SH-SY5Y (cell line): ENCODE results near the gene MAMDC4.

ENCODE experiments used
- GATA2 ChIP-seq: IDR thresholded peaks from 2 replicates; pipeline ENCODE4 v1.6.1; 2011; ENCODE audit warnings: mild to moderate bottlenecking, low read depth, low read length
- GATA3 ChIP-seq: IDR thresholded peaks from 2 replicates; pipeline ENCODE4 v1.6.1; 2011; ENCODE audit warnings: low read depth, mild to moderate bottlenecking, low read length, moderate library complexity

DNA sequence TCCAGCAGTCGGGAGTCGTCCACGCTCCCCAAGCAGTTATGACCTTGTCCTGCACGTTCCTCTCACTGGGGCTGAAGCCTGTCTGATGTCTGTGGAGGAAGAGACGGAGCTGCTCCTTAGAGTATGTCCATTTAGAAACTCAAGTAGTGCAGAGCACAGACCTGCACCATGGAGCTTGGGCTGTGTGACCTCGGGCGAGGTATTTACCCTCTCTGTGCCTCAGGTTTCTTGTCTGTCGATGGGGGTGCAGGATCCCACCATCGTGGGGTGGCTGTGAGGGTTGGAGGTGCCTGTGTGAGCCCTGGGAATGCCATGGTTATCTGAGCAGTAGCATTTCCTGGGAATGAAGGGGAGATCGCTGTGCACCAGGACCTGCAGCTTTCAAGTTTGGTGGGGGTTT is 48.4 kb downstream of the MAMDC4 start:
- TF ChIP-seq GATA3 (no peak), GATA2 (no peak)
